Right lobe of liver (tissue), 4 donors: ENCODE data around the gene TRABD2B.

Source experiments
- CTCF ChIP-seq, 4 donors: fragments of 200-600 bp in 3 of 4; fragments of 450-650 bp in 1 of 4; IDR thresholded peaks; one replicate each; pipeline versions ENCODE4 v1.5.1 to v1.8.0; 2016 to 2022; ENCODE audit warnings: antibody characterized with exemption in 4 of 4, mild to moderate bottlenecking in 2 of 4
- POLR2A ChIP-seq: fragments of 450-650 bp; IDR thresholded peaks from one replicate; pipeline ENCODE4 v1.6.1; 2017; ENCODE audit warnings: antibody characterized with exemption, mild to moderate bottlenecking
- donor health status: DM: no; HTN: no; CAD: no.
- donor health status: DM: no; HTN: no; CAD: no.
- donor health status: DM: no; HTN: yes; CAD: no.

GRCh38 chr1:47993416-47993740, 3.8 kb downstream of the TRABD2B start:
- no peak for TF ChIP-seq CTCF (IDR thresholded peaks at IDR 0.05)
- TF ChIP-seq POLR2A, result no peak
